HepG2 (cell line): ENCODE data around the gene OAF. TPM values are rescaled to one million over a fixed set of nuclear protein-coding genes. Genes with fewer than 3 reads are reported as not detected.

ENCODE experiments used
- ATAC-seq: fragments of 200-7000 bp; cut with Tn5 transposase; 3 replicates; pipeline ENCODE4 v1.9.1; 2020; ENCODE audit warnings: mild to moderate bottlenecking, moderate library complexity
- BruUV-seq: library from RNA; stranded (reverse); fragments of 400-500 nt; replicated peaks from 2 replicates; lab custom pipeline; 2021; lab: Mats Ljungman, UMichigan
- CTCF ChIA-PET: fragments of 300-600 bp; formaldehyde crosslinking; extraction: SDS; loops from one replicate; lab custom pipeline; 2021; ENCODE audit warnings: low total read pairs, inconsistent platforms, low intra/inter-chr PET ratio; lab: Yijun Ruan, JAX
- POLR2A ChIA-PET: fragments of 350-600 bp; sonication (Branson Sonifier 250); formaldehyde crosslinking; loops from one replicate; lab custom pipeline; 2020; ENCODE audit warnings: antibody characterized with exemption, inconsistent platforms; lab: Yijun Ruan, JAX
- DNase-seq: peaks from one replicate; pipeline ENCODE4 v3.0.0-alpha.2; 2015; ENCODE audit warnings: low spot score
- FAIRE-seq: peaks from 3 replicates; lab custom pipeline; 2011; peaks lifted over from hg19 to GRCh38; lab: Jason Lieb, UNC
- H2AFZ ChIP-seq: one replicate; pipeline ENCODE4 v1.6.1; 2011; ENCODE audit warnings: low read length, inconsistent platforms
- H3K27ac ChIP-seq: fragments of 300-600 bp; 3 replicates; pipeline ENCODE4 v1.8.0; 2011; ENCODE audit warnings: mixed run types, mild to moderate bottlenecking, mixed read lengths, low read length, inconsistent platforms; ENCODE audit not compliant: insufficient read depth; ENCODE audit errors: extremely low read length
- H3K27me3 ChIP-seq, 2 experiments: fragments of 200-600 bp in 1 of 2; 2 replicates in 1 of 2; 3 replicates in 1 of 2; pipeline versions ENCODE4 v1.6.0 to v1.8.0; 2011; ENCODE audit warnings: low read length in 2 of 2, mild to moderate bottlenecking in 2 of 2, moderate library complexity in 2 of 2, inconsistent platforms in 1 of 2; ENCODE audit not compliant: insufficient read depth in 2 of 2, control insufficient read depth in 1 of 2
- H3K36me3 ChIP-seq, 2 experiments: fragments of 200-600 bp in 1 of 2; replicated peaks in 1 of 2; 2 replicates in 1 of 2; 3 replicates in 1 of 2; pipeline versions ENCODE4 v1.5.1 to v1.8.0; 2011; ENCODE audit warnings: low read length in 2 of 2, inconsistent platforms in 1 of 2; ENCODE audit not compliant: insufficient read depth in 2 of 2, control insufficient read depth in 1 of 2
- H3K4me1 ChIP-seq: 2 replicates; pipeline ENCODE4 v1.5.1; 2012; ENCODE audit warnings: low read length, inconsistent platforms; ENCODE audit not compliant: insufficient read depth
- H3K4me2 ChIP-seq: 2 replicates; pipeline ENCODE4 v1.6.0; 2011; ENCODE audit warnings: low read depth, low read length, inconsistent platforms
- H3K4me3 ChIP-seq, 3 experiments: fragments of 200-600 bp in 1 of 3; sonication (generic), shearing (Covaris generic) in 1 of 3; replicated peaks in 1 of 3; 2 replicates each; pipeline ENCODE4 v1.5.1; 2011 to 2016; ENCODE audit warnings: low read length in 3 of 3, inconsistent platforms in 2 of 3, low read depth in 2 of 3, mild to moderate bottlenecking in 2 of 3, control low read depth in 1 of 3, mixed read lengths in 1 of 3; ENCODE audit not compliant: insufficient read depth in 1 of 3
- H3K79me2 ChIP-seq: one replicate; pipeline ENCODE4 v1.6.1; 2011; ENCODE audit warnings: low read length, inconsistent platforms; ENCODE audit not compliant: insufficient read depth
- H3K9ac ChIP-seq: 2 replicates; pipeline ENCODE4 v1.6.0; 2011; ENCODE audit warnings: mild to moderate bottlenecking, low read depth, low read length, inconsistent platforms; ENCODE audit not compliant: insufficient read depth
- H3K9me3 ChIP-seq: 2 replicates; pipeline ENCODE4 v1.5.1; 2012; ENCODE audit warnings: mild to moderate bottlenecking, low read length
- H4K20me1 ChIP-seq: 2 replicates; pipeline ENCODE4 v1.6.0; 2011; ENCODE audit warnings: inconsistent platforms, mild to moderate bottlenecking, low read length, moderate library complexity; ENCODE audit not compliant: insufficient read depth
- PAWR ChIP-seq: sonication (generic); formaldehyde crosslinking; IDR thresholded peaks from 2 replicates; pipeline ENCODE4 v1.4.0; 2020; ENCODE audit warnings: missing genetic modification reagents, mild to moderate bottlenecking, borderline replicate concordance
- ZNF263 ChIP-seq: sonication (generic); formaldehyde crosslinking; IDR thresholded peaks from 2 replicates; pipeline ENCODE4 v1.4.0; 2020; ENCODE audit warnings: missing genetic modification reagents
- ZNF660 ChIP-seq: sonication (generic); formaldehyde crosslinking; IDR thresholded peaks from 2 replicates; pipeline ENCODE4 v1.5.1; 2020; ENCODE audit warnings: mild to moderate bottlenecking, low read depth, missing genetic modification reagents, borderline replicate concordance
- WGBS: methylation state at CpG from one replicate; pipeline ENCODE4 v1.1.6; 2017; ENCODE audit warnings: low lambda C conversion rate; 5-methylcytosine and 5-hydroxymethylcytosine counted together
- in situ Hi-C: cut with HindIII; loops from 2 replicates; pipeline ENCODE4 v1.10.0; 2017; ENCODE audit warnings: low pct_unique_long_range_greater_than_20kb; ENCODE audit not compliant: extremely low pct_ligation_motif_present
- intact Hi-C: fragments of 100-400 bp; cut with micrococcal nuclease; formaldehyde crosslinking; loops from one replicate; pipeline ENCODE4 v1.10.0; 2022; ENCODE audit not compliant: unreplicated experiment
- polyA plus RNA-seq, 8 experiments: library from polyadenylated mRNA; depleted of rRNA in 3 of 8; stranded (reverse) in 7 of 8; unstranded in 1 of 8; fragments of >200 nt; fragmentation: Illumina TruSeq in 4 of 8; extraction: Trizol in 4 of 8; gene quantifications; 2 replicates each; pipeline versions ENCODE4 v1.2.1 to v1.2.3, GENCODE V29; 2011 to 2016; ENCODE audit warnings: low read depth in 4 of 8, missing spikeins in 1 of 8, mixed read lengths in 1 of 8; ENCODE audit not compliant: insufficient read depth in 1 of 8
- total RNA-seq, 5 experiments: library from RNA; depleted of rRNA; stranded (reverse); fragments of >200 nt; fragmentation: Illumina TruSeq; extraction: Trizol; gene quantifications; 2 replicates each; pipeline ENCODE4 v1.2.3, GENCODE V29; 2016; ENCODE audit warnings: low read depth in 1 of 5
- TF ChIP-seq, protein P1 (sequence below): sonication (generic); formaldehyde crosslinking; IDR thresholded peaks from 2 replicates; pipeline ENCODE4; 2020; ENCODE audit warnings: missing genetic modification reagents, mild to moderate bottlenecking, borderline replicate concordance
- TF ChIP-seq, protein P2 (sequence below): sonication (generic); formaldehyde crosslinking; IDR thresholded peaks from 2 replicates; pipeline ENCODE4 v1.8.0; 2022; ENCODE audit warnings: mild to moderate bottlenecking, missing genetic modification reagents, moderate library complexity

OAF gene
- total and polyA plus RNA-seq, 2 of the 13 experiments (the other 11 are each of a cell fraction or from before 2014, with no cell fraction given) = 63.7 to 94.6 TPM

DNA sequence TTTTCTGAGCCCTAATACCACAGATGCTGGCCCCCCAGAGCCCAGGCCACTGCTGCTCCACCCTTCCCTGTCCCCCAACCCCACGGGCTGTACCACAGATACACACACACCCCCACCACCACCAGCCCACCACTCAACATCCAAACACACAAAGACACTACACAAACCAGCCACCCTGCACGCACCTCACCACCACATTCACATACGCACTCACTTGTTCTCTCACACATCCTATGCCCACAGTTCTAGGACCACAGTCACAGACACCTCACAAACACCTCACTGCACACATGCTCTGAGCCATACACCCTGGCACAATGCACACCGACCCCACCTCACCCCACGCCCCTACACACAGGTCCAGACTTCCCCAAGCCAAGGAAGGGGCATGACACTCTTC lies 22.5 kb upstream of the OAF start:
- H3K9me3 ChIP-seq = no peaks in the 10 kb centered on the region
- DNase-seq (no peak), FAIRE-seq (no peak), ATAC-seq (no peak)
- CTCF ChIA-PET = no interaction called here
- no peaks in the 10 kb centered on the region for H4K20me1 ChIP-seq
- no peaks in the 10 kb centered on the region for H3K27me3 ChIP-seq
- H3K4me1 ChIP-seq = peaks cover 100% of the 10 kb centered on the region
- no peak overlapping the region for H3K9ac ChIP-seq
- no peak overlapping the region for H3K4me2 ChIP-seq
- in situ Hi-C loops (no loop called here), intact Hi-C loops (loop anchor here (10.0 kb wide), 1 partner anchor 524 kb away; no protein-coding TSS in a partner anchor)
- BruUV-seq = no TSS peak
- H3K36me3 ChIP-seq = no peaks in the 10 kb centered on the region
- no peak overlapping the region for H2AFZ ChIP-seq
- POLR2A ChIA-PET = interaction anchor here (1.4 to 6.3 kb wide), 3 partner anchors 9 to 25 kb away, joined by 6 to 160 read pairs (median 92); partner anchors contain the start of gene OAF
- H3K27ac ChIP-seq = no peak overlapping the region
- TF ChIP-seq, protein P1, sequence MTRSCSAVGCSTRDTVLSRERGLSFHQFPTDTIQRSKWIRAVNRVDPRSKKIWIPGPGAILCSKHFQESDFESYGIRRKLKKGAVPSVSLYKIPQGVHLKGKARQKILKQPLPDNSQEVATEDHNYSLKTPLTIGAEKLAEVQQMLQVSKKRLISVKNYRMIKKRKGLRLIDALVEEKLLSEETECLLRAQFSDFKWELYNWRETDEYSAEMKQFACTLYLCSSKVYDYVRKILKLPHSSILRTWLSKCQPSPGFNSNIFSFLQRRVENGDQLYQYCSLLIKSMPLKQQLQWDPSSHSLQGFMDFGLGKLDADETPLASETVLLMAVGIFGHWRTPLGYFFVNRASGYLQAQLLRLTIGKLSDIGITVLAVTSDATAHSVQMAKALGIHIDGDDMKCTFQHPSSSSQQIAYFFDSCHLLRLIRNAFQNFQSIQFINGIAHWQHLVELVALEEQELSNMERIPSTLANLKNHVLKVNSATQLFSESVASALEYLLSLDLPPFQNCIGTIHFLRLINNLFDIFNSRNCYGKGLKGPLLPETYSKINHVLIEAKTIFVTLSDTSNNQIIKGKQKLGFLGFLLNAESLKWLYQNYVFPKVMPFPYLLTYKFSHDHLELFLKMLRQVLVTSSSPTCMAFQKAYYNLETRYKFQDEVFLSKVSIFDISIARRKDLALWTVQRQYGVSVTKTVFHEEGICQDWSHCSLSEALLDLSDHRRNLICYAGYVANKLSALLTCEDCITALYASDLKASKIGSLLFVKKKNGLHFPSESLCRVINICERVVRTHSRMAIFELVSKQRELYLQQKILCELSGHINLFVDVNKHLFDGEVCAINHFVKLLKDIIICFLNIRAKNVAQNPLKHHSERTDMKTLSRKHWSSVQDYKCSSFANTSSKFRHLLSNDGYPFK (CRISPR knock-in tag) = 0 out of 2 replicates have a peak, but pooled peaks have one; percentile 20
- no peak for TF ChIP-seq PAWR (CRISPR knock-in tag)
- TF ChIP-seq ZNF660 = no peak
- H3K79me2 ChIP-seq = peaks cover 2% of the 10 kb centered on the region
- 97% methylated on average over 5 of the region's 5 CpGs for WGBS
- H3K4me3 ChIP-seq = no peak overlapping the region

DNA sequence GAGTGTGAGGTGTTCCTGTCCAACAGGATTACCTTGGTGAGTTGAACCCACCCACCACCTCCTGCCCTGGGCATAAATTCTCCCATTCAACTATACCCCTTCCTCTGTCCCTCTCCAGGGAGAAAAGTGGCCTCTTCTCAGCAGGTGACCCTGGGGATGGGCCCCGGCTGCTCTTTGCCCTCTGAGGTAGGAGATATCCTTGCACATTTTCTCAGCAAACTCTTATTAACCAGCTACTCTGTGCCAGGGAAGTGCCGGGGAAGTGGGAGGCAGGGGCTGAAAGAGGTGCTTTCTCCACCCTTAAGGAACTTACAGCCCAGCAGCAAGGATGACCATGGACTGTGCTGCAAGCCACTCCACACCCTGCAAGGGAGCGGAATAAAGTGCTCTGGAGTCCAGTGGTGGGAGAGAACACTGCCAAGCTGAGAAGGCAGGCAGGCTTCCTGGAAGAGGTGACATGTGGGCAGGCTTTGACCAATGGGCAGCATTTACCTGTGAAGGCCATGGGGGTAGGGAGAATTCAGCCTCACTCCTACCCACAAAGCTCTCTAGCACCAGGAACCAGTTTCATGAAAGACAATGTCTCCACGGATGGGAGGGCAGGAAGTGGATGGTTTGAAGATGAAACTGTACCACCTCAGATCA lies 21.9 kb upstream of the OAF start:
- Histone ChIP-seq H2AFZ (no peak overlapping the region), H3K9me3 (no peaks in the 10 kb centered on the region), H3K79me2 (peaks cover under 1% of the 10 kb centered on the region), H3K36me3 (no peaks in the 10 kb centered on the region), H3K4me1 (peaks cover 100% of the 10 kb centered on the region), H3K9ac (no peak overlapping the region), H4K20me1 (no peaks in the 10 kb centered on the region), H3K27me3 (no peaks in the 10 kb centered on the region), H3K4me3 (no peak overlapping the region), H3K4me2 (no peak overlapping the region), H3K27ac (no peak overlapping the region)
- ChIA-PET CTCF (no interaction called here), POLR2A (no interaction called here)
- in situ Hi-C loops (no loop called here), intact Hi-C loops (loop anchor here (10.0 kb wide), 1 partner anchor 524 kb away; no protein-coding TSS in a partner anchor)
- BruUV-seq = no TSS peak
- TF ChIP-seq, protein P2, sequence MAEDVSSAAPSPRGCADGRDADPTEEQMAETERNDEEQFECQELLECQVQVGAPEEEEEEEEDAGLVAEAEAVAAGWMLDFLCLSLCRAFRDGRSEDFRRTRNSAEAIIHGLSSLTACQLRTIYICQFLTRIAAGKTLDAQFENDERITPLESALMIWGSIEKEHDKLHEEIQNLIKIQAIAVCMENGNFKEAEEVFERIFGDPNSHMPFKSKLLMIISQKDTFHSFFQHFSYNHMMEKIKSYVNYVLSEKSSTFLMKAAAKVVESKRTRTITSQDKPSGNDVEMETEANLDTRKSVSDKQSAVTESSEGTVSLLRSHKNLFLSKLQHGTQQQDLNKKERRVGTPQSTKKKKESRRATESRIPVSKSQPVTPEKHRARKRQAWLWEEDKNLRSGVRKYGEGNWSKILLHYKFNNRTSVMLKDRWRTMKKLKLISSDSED (CRISPR knock-in tag) = no peak
- TF ChIP-seq ZNF263 (CRISPR knock-in tag) = 0 out of 2 replicates have a peak, but pooled peaks have one; percentile 31
- ATAC-seq (no peak), FAIRE-seq (no peak), DNase-seq (no peak)
- 86% methylated on average over 4 of the region's 4 CpGs for WGBS
